T-helper 1 cell treated with Interleukin-12 subunit alpha and Interleukin-12 subunit beta and Interleukin-4 antibody, amounts not matched to agents 30 μg/mL and 1 μg/mL, for 36 hours (primary cell): ENCODE measurements around the gene ZNF423.

ENCODE experiments used
- H3K27ac Mint-ChIP-seq: one replicate; pipeline ENCODE4 v1.8.0; 2021; ENCODE audit warnings: mild to moderate bottlenecking, mixed read lengths
- H3K27me3 Mint-ChIP-seq: one replicate; pipeline ENCODE4 v1.8.0; 2021; ENCODE audit warnings: low read depth, mixed read lengths
- H3K36me3 Mint-ChIP-seq: one replicate; pipeline ENCODE4 v1.8.0; 2021; ENCODE audit warnings: low read depth, mixed read lengths
- H3K4me1 Mint-ChIP-seq: one replicate; pipeline ENCODE4 v1.8.0; 2021; ENCODE audit warnings: low read depth, mixed read lengths
- H3K4me3 Mint-ChIP-seq: one replicate; pipeline ENCODE4 v1.8.0; 2021; ENCODE audit warnings: mild to moderate bottlenecking, moderate library complexity, mixed read lengths
- H3K9me3 Mint-ChIP-seq: one replicate; pipeline ENCODE4 v1.8.0; 2021; ENCODE audit warnings: mixed read lengths

ZNF423 gene

GRCh38 chr16:49844359-49844758 is 11.6 kb downstream of the ZNF423 start:
- H3K36me3 Mint-ChIP-seq, result no peaks in the 10 kb centered on the region
- H3K27me3 Mint-ChIP-seq, result peaks cover 16% of the 10 kb centered on the region
- no peaks in the 10 kb centered on the region for H3K9me3 Mint-ChIP-seq
- no peaks in the 10 kb centered on the region for H3K4me1 Mint-ChIP-seq
- no peak overlapping the region for H3K27ac Mint-ChIP-seq
- H3K4me3 Mint-ChIP-seq, result no peak overlapping the region

- Mint-ChIP-seq H3K4me3 (no peak overlapping the region), H3K4me1 (no peaks in the 10 kb centered on the region), H3K27me3 (peaks cover 16% of the 10 kb centered on the region), H3K27ac (no peak overlapping the region), H3K9me3 (no peaks in the 10 kb centered on the region), H3K36me3 (no peaks in the 10 kb centered on the region)
These were observed 12.2 kb downstream of the ZNF423 start for GRCh38 chr16:49843758-49844157.

- Mint-ChIP-seq H3K27ac (no peak overlapping the region), H3K27me3 (peaks cover 19% of the 10 kb centered on the region), H3K9me3 (no peaks in the 10 kb centered on the region), H3K36me3 (no peaks in the 10 kb centered on the region), H3K4me3 (no peak overlapping the region), H3K4me1 (no peaks in the 10 kb centered on the region)
These were observed 12.9 kb downstream of the ZNF423 start for GRCh38 chr16:49842972-49843371.

- Mint-ChIP-seq H3K4me3 (no peak overlapping the region), H3K27ac (no peak overlapping the region), H3K36me3 (no peaks in the 10 kb centered on the region), H3K27me3 (peaks cover 28% of the 10 kb centered on the region), H3K9me3 (no peaks in the 10 kb centered on the region), H3K4me1 (no peaks in the 10 kb centered on the region)
These were observed 16.7 kb downstream of the ZNF423 start for GRCh38 chr16:49839017-49839825.

- Mint-ChIP-seq H3K27ac (no peak overlapping the region), H3K9me3 (no peaks in the 10 kb centered on the region), H3K4me3 (no peak overlapping the region), H3K36me3 (no peaks in the 10 kb centered on the region), H3K4me1 (no peaks in the 10 kb centered on the region), H3K27me3 (peaks cover 28% of the 10 kb centered on the region)
These were observed 17.4 kb downstream of the ZNF423 start for GRCh38 chr16:49838441-49839016.

- H3K27ac Mint-ChIP-seq, result no peak overlapping the region
- H3K4me3 Mint-ChIP-seq, result no peak overlapping the region
- no peaks in the 10 kb centered on the region for H3K4me1 Mint-ChIP-seq
- no peaks in the 10 kb centered on the region for H3K9me3 Mint-ChIP-seq
- no peaks in the 10 kb centered on the region for H3K36me3 Mint-ChIP-seq
- H3K27me3 Mint-ChIP-seq, result peaks cover 28% of the 10 kb centered on the region
These were observed 18.1 kb downstream of the ZNF423 start for GRCh38 chr16:49837688-49838410.

- Mint-ChIP-seq H3K4me3 (no peak overlapping the region), H3K4me1 (no peaks in the 10 kb centered on the region), H3K9me3 (no peaks in the 10 kb centered on the region), H3K36me3 (no peaks in the 10 kb centered on the region), H3K27ac (no peak overlapping the region), H3K27me3 (peaks cover 27% of the 10 kb centered on the region)
These were observed 19.2 kb downstream of the ZNF423 start for GRCh38 chr16:49836668-49837067.

- H3K4me3 Mint-ChIP-seq, result no peak overlapping the region
- H3K27me3 Mint-ChIP-seq, result peaks cover 24% of the 10 kb centered on the region
- no peaks in the 10 kb centered on the region for H3K9me3 Mint-ChIP-seq
- H3K27ac Mint-ChIP-seq, result no peak overlapping the region
- no peaks in the 10 kb centered on the region for H3K36me3 Mint-ChIP-seq
- H3K4me1 Mint-ChIP-seq, result no peaks in the 10 kb centered on the region
These were observed 19.7 kb downstream of the ZNF423 start for GRCh38 chr16:49836218-49836617.

- Mint-ChIP-seq H3K4me1 (no peaks in the 10 kb centered on the region), H3K27me3 (peaks cover 21% of the 10 kb centered on the region), H3K36me3 (no peaks in the 10 kb centered on the region), H3K4me3 (no peak overlapping the region), H3K27ac (no peak overlapping the region), H3K9me3 (no peaks in the 10 kb centered on the region)
These were observed 20.6 kb downstream of the ZNF423 start for GRCh38 chr16:49835161-49835777.

- H3K4me1 Mint-ChIP-seq, result no peaks in the 10 kb centered on the region
- H3K4me3 Mint-ChIP-seq, result no peak overlapping the region
- no peaks in the 10 kb centered on the region for H3K9me3 Mint-ChIP-seq
- H3K27ac Mint-ChIP-seq, result no peak overlapping the region
- H3K27me3 Mint-ChIP-seq, result peaks cover 18% of the 10 kb centered on the region
- H3K36me3 Mint-ChIP-seq, result no peaks in the 10 kb centered on the region
These were observed 21.3 kb downstream of the ZNF423 start for GRCh38 chr16:49834531-49835151.

GRCh38 chr16:49833796-49834530 is 21.9 kb downstream of the ZNF423 start:
- Mint-ChIP-seq H3K4me1 (no peaks in the 10 kb centered on the region), H3K36me3 (no peaks in the 10 kb centered on the region), H3K9me3 (no peaks in the 10 kb centered on the region), H3K4me3 (no peak overlapping the region), H3K27me3 (peaks cover 17% of the 10 kb centered on the region), H3K27ac (no peak overlapping the region)

GRCh38 chr16:49833085-49833484 is 22.8 kb downstream of the ZNF423 start:
- Mint-ChIP-seq H3K36me3 (no peaks in the 10 kb centered on the region), H3K27me3 (peaks cover 15% of the 10 kb centered on the region), H3K4me1 (no peaks in the 10 kb centered on the region), H3K4me3 (no peak overlapping the region), H3K27ac (no peak overlapping the region), H3K9me3 (no peaks in the 10 kb centered on the region)

GRCh38 chr16:49832177-49832576 is 23.7 kb downstream of the ZNF423 start:
- H3K4me3 Mint-ChIP-seq, result no peak overlapping the region
- H3K9me3 Mint-ChIP-seq, result no peaks in the 10 kb centered on the region

GRCh38 chr16:49830873-49831272 is 25.0 kb downstream of the ZNF423 start:
- Mint-ChIP-seq H3K9me3 (no peaks in the 10 kb centered on the region), H3K27me3 (peaks cover 4% of the 10 kb centered on the region), H3K27ac (no peak overlapping the region), H3K36me3 (no peaks in the 10 kb centered on the region), H3K4me1 (no peaks in the 10 kb centered on the region), H3K4me3 (no peak overlapping the region)

More at GRCh38 chr16:49832177-49832576, 23.7 kb downstream of the ZNF423 start:
- H3K36me3 Mint-ChIP-seq, result no peaks in the 10 kb centered on the region
- H3K4me1 Mint-ChIP-seq, result no peaks in the 10 kb centered on the region
- peaks cover 7% of the 10 kb centered on the region for H3K27me3 Mint-ChIP-seq
- no peak overlapping the region for H3K27ac Mint-ChIP-seq
